ENCODE measurements around the gene SH2D2A. TPM values are rescaled to one million over a fixed set of nuclear protein-coding genes. Genes with fewer than 3 reads are reported as not detected.
A peak's percentile ranks its signal among the peaks of the same experiment; 100 is the strongest.

The SH2D2A gene
- total RNA-seq, 1 donor from 2014 or later: 3.5 TPM

DNA sequence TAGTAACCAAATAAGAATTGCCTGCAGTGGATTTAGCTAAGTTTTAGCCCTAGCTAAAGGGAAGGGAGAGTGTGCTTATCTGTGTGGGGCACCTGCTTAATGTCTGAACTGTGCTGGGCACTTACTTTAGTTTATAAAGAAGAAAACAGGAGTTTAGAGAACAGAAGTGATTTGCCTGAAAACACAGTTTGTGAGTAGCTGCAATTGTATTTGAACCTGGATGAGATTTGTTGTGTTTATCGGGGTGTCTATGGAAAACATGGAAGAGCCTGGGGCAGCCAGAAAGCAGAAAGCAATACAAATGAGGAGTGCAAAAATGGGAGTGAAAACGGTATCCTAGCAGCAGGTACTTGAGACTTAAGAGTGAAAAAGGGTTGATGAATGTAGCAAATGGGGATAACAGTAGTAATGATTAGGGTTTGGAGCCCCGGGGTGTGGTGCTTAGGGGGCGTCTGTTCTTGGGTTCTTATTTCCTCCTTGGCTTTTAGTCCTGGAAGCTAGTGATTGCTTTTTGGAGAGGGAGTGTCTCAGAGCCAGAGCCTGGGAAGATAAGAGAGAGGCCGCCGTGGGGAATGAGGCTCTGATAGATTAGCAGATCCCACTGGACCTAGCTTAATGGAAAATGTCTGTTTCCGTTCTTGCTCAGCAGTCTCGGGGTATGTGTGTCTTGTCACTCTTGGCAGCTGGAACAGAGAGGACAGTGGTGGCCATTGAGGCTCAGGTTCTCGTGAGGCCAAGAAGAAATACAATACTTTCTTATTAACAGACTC lies 43.7 kb downstream of the SH2D2A start:
- intact Hi-C loops (cut with DNase I): no loop called here
- Histone ChIP-seq H3K27me3 (ENCODE audit: low read depth) (no peaks in the 10 kb centered on the region), H3K27ac (no peak overlapping the region), H3K36me3 (peaks cover 34% of the 10 kb centered on the region), H3K9me3 (no peaks in the 10 kb centered on the region), H3K4me1 (peaks cover 52% of the 10 kb centered on the region), H3K4me3 (no peak overlapping the region)
- no peak for ATAC-seq
- TF ChIP-seq CTCF (IDR thresholded peaks at IDR 0.05): no peak
- no peak for DNase-seq

DNA sequence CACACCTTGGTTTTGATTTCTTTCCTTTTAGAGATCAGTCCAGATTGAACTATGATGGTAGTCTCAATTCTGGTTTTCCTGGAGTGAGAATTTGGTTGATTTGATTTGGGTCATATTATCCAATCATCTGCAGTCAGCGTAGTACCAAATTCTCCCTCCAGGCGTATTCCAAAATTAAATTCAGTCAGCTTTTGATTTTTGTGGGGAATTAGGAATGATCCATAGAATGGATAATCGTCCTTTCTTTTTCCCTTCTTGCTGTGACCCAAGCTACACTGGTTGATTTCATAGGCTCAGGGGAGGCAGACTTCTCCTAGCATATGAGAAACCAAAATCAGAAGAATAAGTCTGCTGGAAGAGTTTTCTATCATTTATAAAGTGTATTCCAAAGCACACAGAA lies 44.4 kb downstream of the SH2D2A start:
- Histone ChIP-seq H3K27me3 (ENCODE audit: low read depth) (no peaks in the 10 kb centered on the region), H3K4me1 (peaks cover 45% of the 10 kb centered on the region), H3K36me3 (peaks cover 34% of the 10 kb centered on the region), H3K27ac (no peak overlapping the region), H3K4me3 (no peak overlapping the region), H3K9me3 (no peaks in the 10 kb centered on the region)
- intact Hi-C loops (cut with DNase I): no loop called here
- DNase-seq (no peak), ATAC-seq (no peak)
- TF ChIP-seq CTCF (IDR thresholded peaks at IDR 0.05): no peak

DNA sequence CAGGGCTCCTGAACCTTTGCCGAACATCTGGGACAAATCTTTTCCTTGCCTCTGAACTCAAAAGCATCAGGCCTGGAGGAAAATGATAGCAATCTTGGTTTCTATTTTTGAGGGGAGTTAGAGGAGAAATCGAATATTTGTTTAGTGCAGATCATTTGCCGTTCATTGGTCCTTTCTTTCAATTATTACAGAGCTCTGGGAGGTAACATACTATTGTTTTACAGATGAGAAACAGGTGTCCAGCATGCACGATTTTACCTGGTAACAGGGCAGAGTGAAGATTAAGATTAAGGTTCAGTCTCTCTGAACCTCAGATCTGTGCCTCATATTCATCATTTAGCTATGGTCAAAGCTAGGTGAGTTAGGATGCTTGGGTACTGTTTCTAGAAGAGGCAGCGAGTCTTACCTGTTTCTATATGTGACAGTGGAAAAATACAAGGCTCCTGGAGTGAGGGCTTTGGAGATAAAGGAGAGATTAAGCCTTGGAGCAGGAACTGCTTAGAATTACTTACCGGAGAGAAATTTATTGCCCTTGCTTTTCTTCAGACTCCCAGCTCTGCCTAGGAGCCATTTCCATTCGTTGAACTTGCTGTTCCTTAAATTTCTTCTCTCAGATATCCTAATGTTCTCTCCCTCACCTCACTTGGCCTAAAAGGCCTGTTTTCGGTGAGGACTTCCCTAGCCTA lies 47.9 kb downstream of the SH2D2A start:
- peak overlapping the region; percentile 96 for H3K4me3 ChIP-seq
- peaks cover 22% of the 10 kb centered on the region for H3K36me3 ChIP-seq
- DNase-seq (no peak), ATAC-seq (no peak)
- H3K9me3 ChIP-seq: no peaks in the 10 kb centered on the region
- intact Hi-C loops (cut with DNase I): no loop called here
- no peak overlapping the region for H3K27ac ChIP-seq
- no peaks in the 10 kb centered on the region for H3K27me3 ChIP-seq (ENCODE audit: low read depth)
- H3K4me1 ChIP-seq: peaks cover 47% of the 10 kb centered on the region
- no peak for TF ChIP-seq CTCF (IDR thresholded peaks at IDR 0.05)

GRCh38 chr1:156767879-156768604 lies 48.6 kb downstream of the SH2D2A start:
- no peak for TF ChIP-seq CTCF (IDR thresholded peaks at IDR 0.05)
- DNase-seq: peak; percentile 63
- peak overlapping the region; percentile 96 for H3K4me3 ChIP-seq
- H3K27ac ChIP-seq: peak overlapping the region; percentile 96
- H3K9me3 ChIP-seq: no peaks in the 10 kb centered on the region
- ATAC-seq: peak; percentile 29 to 36
- H3K36me3 ChIP-seq: peaks cover 22% of the 10 kb centered on the region
- no peaks in the 10 kb centered on the region for H3K27me3 ChIP-seq (ENCODE audit: low read depth)
- peaks cover 42% of the 10 kb centered on the region for H3K4me1 ChIP-seq
- intact Hi-C loops (cut with DNase I): no loop called here

- TF ChIP-seq CTCF (IDR thresholded peaks at IDR 0.05): no peak
- DNase-seq (peak; percentile 98), ATAC-seq (peak; percentile 98)
- Histone ChIP-seq H3K27ac (peak within 1 kb of the TSS; percentile 96), H3K4me3 (peak within 1 kb of the TSS; percentile 96), H3K4me1 (peaks cover 34% of the 10 kb centered on the region), H3K36me3 (peaks cover 18% of the 10 kb centered on the region), H3K9me3 (no peaks in the 10 kb centered on the region), H3K27me3 (ENCODE audit: low read depth) (no peaks in the 10 kb centered on the region)
- intact Hi-C loops (cut with DNase I): no loop called here
Measured at GRCh38 chr1:156767101-156767878, 49.4 kb downstream of the SH2D2A start, which contains the start of gene PRCC. TSS of gene PRCC (plus strand) at chr1:156767535. CDS start at chr1:156767772, 237 bp downstream.
